ENCODE results near the gene MZF1.

MZF1 gene

DNA sequence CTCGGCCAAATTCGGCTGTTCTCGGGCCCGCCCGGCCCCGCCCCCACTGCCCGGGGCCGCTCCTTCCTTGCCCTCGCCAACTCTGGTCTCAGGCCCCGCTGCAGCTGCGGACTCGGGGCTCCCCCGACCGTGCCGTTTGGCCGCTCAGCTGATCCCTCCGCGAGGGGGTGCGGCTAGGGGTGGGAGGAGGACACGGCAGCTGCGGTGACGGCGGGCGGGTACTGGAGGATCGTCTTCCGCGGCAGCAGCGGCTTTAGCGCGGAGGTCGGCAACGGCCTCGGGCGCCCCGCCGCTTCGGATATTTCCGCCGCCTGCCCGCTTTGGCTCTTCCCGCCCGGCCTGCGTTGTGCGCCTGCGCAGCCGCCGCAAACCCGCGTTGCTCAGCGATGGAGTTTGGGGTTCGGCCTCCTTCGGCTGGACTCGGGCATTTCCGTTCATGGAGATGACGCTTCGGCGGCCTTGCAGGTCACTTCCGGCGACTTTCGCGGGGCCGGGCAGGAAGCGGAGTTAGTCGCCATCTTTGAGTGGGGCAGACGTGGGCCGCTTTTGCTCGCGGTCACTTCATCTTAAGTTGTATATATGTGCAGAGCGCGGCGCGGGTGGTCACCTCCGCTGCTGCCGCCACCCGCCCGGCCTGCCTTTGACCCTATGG, 14.4 kb downstream of the MZF1 start:
- Histone ChIP-seq H3K4me3 (ENCODE audit: low read depth, low read length) (peak overlapping the region; percentile 93), H3K9me3 (ENCODE audit: control insufficient read depth, insufficient read depth, low read length) (no peaks in the 10 kb centered on the region), H3K9ac (ENCODE audit: low read depth, low read length) (peak overlapping the region; percentile 97), H3K36me3 (ENCODE audit: control insufficient read depth, insufficient read depth, low read length) (peaks cover 17% of the 10 kb centered on the region), H3K4me1 (ENCODE audit: control insufficient read depth, insufficient read depth, low read length) (peaks cover 14% of the 10 kb centered on the region), H3K27me3 (ENCODE audit: control insufficient read depth, insufficient read depth, low read length) (peaks cover 32% of the 10 kb centered on the region), H3K27ac (ENCODE audit: low read depth, low read length) (peak overlapping the region; percentile 100)

DNA sequence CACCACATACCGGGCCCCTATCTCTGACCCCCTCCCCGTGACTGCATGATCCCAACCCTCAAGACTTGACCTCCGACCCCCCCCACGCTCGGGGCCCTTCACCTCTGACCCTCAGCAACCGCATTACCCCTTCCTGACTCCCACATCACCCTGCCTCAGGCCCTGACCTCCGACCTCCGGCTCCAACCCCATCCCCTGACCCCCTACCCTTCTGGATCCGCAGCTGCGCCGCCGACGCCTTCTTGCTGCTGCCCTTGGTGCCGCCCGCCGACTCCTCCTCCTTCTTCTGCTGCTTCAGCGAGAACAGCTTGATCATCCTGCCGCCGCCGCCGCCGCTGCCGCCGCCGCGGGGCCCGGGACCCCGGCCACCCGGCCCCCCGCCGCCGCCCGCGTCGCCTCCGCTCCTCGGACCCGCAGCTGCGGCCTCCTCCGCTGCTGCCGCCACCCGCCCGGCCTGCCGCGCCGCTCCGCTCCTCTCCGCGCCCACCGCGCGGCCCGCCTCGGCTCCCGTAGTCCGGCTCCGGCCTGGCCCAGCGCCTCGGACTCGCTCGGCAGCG, 15.0 kb downstream of the MZF1 start, which contains the start of gene UBE2M:
Gene UBE2M, minus strand, starts transcription at position 546 of the 557 bp plus-strand sequence. Its CDS starts 230 bp downstream, at position 316.
- Histone ChIP-seq H3K9me3 (ENCODE audit: control insufficient read depth, insufficient read depth, low read length) (no peaks in the 10 kb centered on the region), H3K27me3 (ENCODE audit: control insufficient read depth, insufficient read depth, low read length) (peaks cover 26% of the 10 kb centered on the region), H3K4me3 (ENCODE audit: low read depth, low read length) (peak within 1 kb of the TSS; percentile 93), H3K36me3 (ENCODE audit: control insufficient read depth, insufficient read depth, low read length) (peaks cover 17% of the 10 kb centered on the region), H3K27ac (ENCODE audit: low read depth, low read length) (peak within 1 kb of the TSS; percentile 100), H3K4me1 (ENCODE audit: control insufficient read depth, insufficient read depth, low read length) (peaks cover 14% of the 10 kb centered on the region), H3K9ac (ENCODE audit: low read depth, low read length) (peak within 1 kb of the TSS; percentile 97)

DNA sequence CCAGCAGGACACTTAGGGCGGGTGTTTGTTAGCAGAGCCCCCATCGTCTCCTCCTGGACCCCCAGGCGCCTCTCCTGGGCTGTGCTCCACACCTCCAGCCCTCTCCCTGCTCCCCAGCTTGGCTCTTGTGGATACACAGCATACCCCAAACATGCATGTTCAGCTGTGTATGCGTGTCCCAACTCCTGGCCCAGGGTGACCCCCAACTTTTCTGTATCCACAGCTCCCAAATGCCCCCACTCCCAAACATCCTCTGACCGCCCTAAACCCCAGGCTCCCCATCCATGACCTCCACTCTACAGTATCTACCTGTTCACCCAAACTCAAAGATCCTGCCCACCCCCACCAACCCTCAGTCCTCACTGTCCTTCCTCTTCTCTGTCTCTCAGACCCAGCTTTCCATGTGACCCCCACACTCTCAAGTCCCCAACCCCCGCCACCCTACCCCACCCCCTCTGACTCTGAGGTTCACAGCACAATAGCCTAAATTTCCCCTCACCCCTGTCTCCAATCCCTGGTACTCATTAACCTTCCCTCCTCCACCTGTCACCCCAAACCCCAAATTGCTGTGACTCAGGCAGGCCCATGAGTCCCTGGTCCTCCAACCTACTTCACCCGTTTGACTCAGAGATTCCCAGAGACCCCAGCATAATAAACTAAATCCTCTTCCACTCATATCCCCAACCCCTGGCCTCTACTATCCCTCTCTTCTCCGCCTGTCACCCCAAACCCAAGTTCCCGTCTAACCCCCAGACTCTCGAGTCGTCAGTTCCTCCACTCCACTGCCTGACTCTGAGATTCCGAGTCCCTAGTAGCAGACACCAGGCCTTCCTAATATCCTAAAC, 15.7 kb downstream of the MZF1 start:
- peak overlapping the region; percentile 73 for H3K9ac ChIP-seq (ENCODE audit: low read depth, low read length)
- peak overlapping the region; percentile 93 for H3K4me3 ChIP-seq (ENCODE audit: low read depth, low read length)
- H3K36me3 ChIP-seq (ENCODE audit: control insufficient read depth, insufficient read depth, low read length), result peaks cover 17% of the 10 kb centered on the region
- H3K9me3 ChIP-seq (ENCODE audit: control insufficient read depth, insufficient read depth, low read length), result no peaks in the 10 kb centered on the region
- H3K4me1 ChIP-seq (ENCODE audit: control insufficient read depth, insufficient read depth, low read length), result peaks cover 14% of the 10 kb centered on the region
- peak overlapping the region; percentile 100 for H3K27ac ChIP-seq (ENCODE audit: low read depth, low read length)
- peaks cover 19% of the 10 kb centered on the region for H3K27me3 ChIP-seq (ENCODE audit: control insufficient read depth, insufficient read depth, low read length)

DNA sequence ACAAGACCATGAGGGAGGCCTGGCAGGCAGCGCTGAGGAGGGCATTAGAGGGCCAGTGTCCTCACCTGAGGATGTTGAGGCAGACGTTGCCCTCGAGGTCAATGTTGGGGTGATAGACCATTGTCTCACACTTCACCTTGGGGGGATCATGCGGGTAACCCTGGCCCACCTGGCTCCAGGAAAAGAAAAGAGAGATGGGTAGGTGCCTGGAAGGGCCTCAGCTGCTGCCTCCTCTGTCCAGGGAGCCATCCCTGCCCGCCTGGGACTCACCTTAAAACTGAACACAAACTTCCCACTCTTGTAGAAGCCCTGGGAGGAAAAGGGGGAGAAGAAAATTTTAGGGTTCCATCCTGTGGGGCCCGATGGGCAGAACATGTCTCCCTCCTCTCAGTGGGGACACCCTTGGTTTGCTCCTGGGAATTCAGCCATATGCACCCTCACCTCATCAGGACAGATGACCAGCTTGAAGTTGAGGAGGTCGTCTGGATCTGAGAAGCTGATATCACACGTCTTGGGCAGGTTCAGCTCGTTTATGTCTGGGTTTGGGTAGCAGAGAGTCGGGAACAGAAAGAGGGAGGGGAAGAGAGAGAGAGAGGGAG, 16.4 kb downstream of the MZF1 start:
- Histone ChIP-seq H3K36me3 (ENCODE audit: control insufficient read depth, insufficient read depth, low read length) (peaks cover 23% of the 10 kb centered on the region), H3K4me1 (ENCODE audit: control insufficient read depth, insufficient read depth, low read length) (peaks cover 8% of the 10 kb centered on the region), H3K4me3 (ENCODE audit: low read depth, low read length) (peak overlapping the region; percentile 93; the same call in 1 of the 2 replicates), H3K27ac (ENCODE audit: low read depth, low read length) (no peak overlapping the region), H3K27me3 (ENCODE audit: control insufficient read depth, insufficient read depth, low read length) (peaks cover 12% of the 10 kb centered on the region), H3K9me3 (ENCODE audit: control insufficient read depth, insufficient read depth, low read length) (no peaks in the 10 kb centered on the region), H3K9ac (ENCODE audit: low read depth, low read length) (no peak overlapping the region)

DNA sequence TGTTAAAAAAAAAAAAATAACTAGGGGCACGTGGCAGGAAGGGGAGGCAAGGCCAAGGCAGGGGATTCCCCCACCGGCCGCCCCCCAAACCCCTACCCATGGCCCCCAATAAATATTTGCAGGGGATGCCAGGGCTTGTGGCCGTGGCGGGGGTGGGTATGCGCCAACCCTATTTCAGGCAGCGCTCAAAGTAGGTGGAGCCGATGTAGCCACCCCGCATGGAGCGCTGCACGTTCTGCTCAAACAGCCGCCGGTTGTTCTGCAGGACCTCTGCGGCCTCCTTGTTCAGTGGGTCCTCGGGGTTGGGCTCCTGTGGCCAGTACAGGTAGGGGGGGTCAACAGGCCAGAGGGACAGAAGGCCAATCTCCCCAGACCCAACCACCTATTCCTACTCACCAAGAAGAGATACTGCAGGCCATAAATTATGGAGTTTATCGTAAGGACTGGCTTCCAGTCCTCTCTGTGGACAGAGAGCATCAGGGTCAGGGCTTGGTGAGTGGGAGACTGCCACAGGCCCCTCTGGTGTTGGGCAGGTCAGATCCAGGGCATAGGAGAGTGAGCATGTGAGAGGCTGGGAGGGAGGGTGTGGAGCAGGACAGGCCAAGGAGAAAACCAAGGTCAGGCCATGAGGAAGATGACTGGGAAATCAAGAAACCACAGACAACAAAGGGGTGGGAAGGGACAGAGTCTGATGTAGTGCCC, 17.1 kb downstream of the MZF1 start:
- Histone ChIP-seq H3K4me1 (ENCODE audit: control insufficient read depth, insufficient read depth, low read length) (peaks cover 8% of the 10 kb centered on the region), H3K27ac (ENCODE audit: low read depth, low read length) (peak overlapping the region; percentile 95), H3K4me3 (ENCODE audit: low read depth, low read length) (no peak overlapping the region), H3K9ac (ENCODE audit: low read depth, low read length) (no peak overlapping the region), H3K36me3 (ENCODE audit: control insufficient read depth, insufficient read depth, low read length) (peaks cover 30% of the 10 kb centered on the region), H3K9me3 (ENCODE audit: control insufficient read depth, insufficient read depth, low read length) (no peaks in the 10 kb centered on the region), H3K27me3 (ENCODE audit: control insufficient read depth, insufficient read depth, low read length) (peaks cover 5% of the 10 kb centered on the region)

DNA sequence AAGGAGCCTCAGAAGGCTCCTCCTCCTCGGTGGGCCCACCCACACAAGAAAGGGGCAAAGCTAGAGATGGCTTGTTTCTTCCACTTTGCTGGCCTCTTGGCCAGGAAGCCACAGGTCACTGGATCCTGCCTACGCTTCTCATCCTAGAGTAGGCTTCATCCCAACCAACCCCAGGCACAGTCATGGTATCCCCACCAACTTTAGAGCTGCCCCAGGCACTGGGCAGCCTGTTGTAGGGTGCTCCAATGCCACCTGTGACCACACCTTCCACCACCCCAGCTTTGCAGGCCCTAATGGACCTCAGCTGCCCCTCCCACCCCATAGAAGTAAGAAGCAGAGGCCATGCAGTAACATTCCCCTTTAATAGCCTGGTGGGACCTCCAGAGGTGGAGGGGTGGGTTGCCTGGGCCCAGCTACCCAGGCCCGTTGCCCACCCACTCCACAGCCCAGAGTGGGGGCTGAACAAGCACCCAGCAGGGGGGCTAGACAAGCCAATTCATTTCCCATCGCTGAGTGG, 17.7 kb downstream of the MZF1 start:
- H3K27ac ChIP-seq (ENCODE audit: low read depth, low read length), result peak overlapping the region; percentile 95
- peaks cover 36% of the 10 kb centered on the region for H3K36me3 ChIP-seq (ENCODE audit: control insufficient read depth, insufficient read depth, low read length)

DNA sequence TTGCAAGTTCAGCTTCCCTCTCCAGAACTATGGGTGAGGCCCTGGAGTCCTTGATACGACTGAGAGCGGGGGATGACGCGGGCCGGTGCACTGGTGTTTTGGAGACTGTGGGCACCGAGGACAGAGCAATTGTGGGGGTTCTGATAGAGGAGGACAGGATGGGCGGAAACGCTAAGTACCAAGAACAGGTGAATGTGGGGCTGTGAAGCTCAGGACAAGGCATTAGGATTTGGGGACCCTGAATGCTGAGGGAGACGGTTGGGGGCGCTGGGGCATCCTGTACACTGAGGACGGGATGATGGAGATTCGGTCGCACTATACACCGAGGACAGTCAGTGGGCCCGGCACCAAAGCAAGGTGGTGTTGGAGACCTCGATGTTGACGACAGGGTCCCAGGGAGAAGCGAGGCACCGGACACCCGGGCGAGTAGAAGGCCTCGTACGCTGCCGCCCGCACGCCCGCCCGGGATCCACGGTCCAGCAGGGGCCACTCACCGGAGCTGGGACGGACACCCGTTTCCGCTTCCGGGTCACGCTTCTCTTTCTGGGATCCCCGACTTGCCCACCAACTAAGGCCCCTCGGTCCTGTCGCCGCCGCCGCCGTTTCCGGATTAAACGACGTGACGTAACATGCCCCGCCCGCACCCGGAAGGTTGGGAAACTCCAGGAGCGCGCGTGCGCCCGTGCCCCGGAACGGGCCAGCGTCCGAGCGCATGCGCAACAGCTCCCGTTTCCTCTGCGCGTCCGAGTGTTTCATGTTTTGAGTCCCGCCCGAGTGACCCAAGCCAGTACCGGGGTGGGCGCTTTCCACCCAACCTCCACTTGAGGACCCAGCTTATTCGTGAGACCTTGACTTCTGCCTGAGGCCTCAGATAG, 18.4 kb downstream of the MZF1 start, which contains the start of gene CHMP2A:
Gene CHMP2A, minus strand, starts transcription at position 612 of the 875 bp plus-strand sequence. CDS start 893 bp downstream, outside the sequence.
- Histone ChIP-seq H3K36me3 (ENCODE audit: control insufficient read depth, insufficient read depth, low read length) (peaks cover 43% of the 10 kb centered on the region), H3K27me3 (ENCODE audit: control insufficient read depth, insufficient read depth, low read length) (no peaks in the 10 kb centered on the region), H3K9ac (ENCODE audit: low read depth, low read length) (peak within 1 kb of the TSS; percentile 85), H3K4me1 (ENCODE audit: control insufficient read depth, insufficient read depth, low read length) (peaks cover 5% of the 10 kb centered on the region), H3K4me3 (ENCODE audit: low read depth, low read length) (peak within 1 kb of the TSS; percentile 76), H3K27ac (ENCODE audit: low read depth, low read length) (peak within 1 kb of the TSS; percentile 95), H3K9me3 (ENCODE audit: control insufficient read depth, insufficient read depth, low read length) (no peaks in the 10 kb centered on the region)

More for the DNA sequence above, 17.7 kb downstream of the MZF1 start:
- no peaks in the 10 kb centered on the region for H3K27me3 ChIP-seq (ENCODE audit: control insufficient read depth, insufficient read depth, low read length)
- peak overlapping the region; percentile 43 for H3K4me3 ChIP-seq (ENCODE audit: low read depth, low read length)
- H3K4me1 ChIP-seq (ENCODE audit: control insufficient read depth, insufficient read depth, low read length), result peaks cover 8% of the 10 kb centered on the region
- H3K9me3 ChIP-seq (ENCODE audit: control insufficient read depth, insufficient read depth, low read length), result no peaks in the 10 kb centered on the region
- H3K9ac ChIP-seq (ENCODE audit: low read depth, low read length), result peak overlapping the region; percentile 3; the same call in 1 of the 2 replicates

DNA sequence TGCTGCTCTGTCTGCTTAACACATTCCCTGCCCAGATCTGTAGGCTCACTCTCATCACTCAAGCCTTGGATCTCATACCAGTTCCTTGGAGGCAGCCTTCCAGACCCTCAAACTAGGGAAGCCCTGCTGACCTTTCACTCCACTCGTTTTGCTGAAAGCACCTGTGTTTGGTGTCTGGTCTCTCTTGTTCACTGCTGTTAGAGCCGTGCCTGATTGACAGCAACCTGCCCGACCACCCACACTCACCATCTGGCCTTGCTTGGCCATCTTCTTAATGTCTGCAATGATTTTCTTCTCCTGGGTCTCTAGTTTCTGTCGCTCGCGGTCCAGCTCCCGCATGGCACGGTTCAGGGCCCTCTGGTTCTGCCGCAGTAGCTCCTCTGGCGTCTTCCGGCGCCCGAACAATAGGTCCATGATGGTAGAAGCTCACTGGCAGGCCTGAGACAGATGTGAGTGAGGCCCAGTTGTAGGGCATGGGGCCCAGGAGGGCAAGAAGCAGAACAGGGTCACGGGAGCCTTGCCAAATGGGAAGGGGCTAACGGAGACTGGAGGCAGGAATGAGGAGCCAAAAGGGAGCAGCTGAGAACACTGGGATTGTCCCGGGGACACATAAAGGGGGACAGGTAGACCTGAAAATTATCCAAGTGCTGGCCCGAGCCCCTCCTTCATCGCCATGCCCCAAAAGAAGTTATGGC, 19.2 kb downstream of the MZF1 start:
- peak overlapping the region; percentile 85 for H3K9ac ChIP-seq (ENCODE audit: low read depth, low read length)
- H3K9me3 ChIP-seq (ENCODE audit: control insufficient read depth, insufficient read depth, low read length), result no peaks in the 10 kb centered on the region
- H3K36me3 ChIP-seq (ENCODE audit: control insufficient read depth, insufficient read depth, low read length), result peaks cover 51% of the 10 kb centered on the region
- peak overlapping the region; percentile 95 for H3K27ac ChIP-seq (ENCODE audit: low read depth, low read length)
- H3K4me1 ChIP-seq (ENCODE audit: control insufficient read depth, insufficient read depth, low read length), result peaks cover 3% of the 10 kb centered on the region
- peak overlapping the region; percentile 76 for H3K4me3 ChIP-seq (ENCODE audit: low read depth, low read length)
- no peaks in the 10 kb centered on the region for H3K27me3 ChIP-seq (ENCODE audit: control insufficient read depth, insufficient read depth, low read length)

DNA sequence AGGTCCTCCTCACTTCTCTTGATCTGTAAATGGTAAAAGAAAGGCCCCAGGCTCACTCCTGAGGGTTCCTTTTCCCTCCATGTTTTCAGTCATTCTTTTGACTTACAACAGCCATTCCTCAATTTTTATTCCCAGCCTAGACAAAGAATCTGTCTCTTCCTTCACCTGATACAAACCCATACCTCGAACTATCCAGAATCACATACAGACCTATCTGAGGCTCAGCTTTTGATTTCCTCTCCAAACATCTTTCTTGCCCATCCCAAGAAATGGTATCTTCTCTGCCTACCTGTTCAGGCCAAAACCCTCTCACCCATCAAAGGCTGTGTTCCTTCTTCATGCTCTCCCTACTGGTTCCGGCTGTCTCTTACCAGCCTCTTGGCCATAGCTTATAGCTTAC, 20.5 kb downstream of the MZF1 start:
- Histone ChIP-seq H3K4me1 (ENCODE audit: control insufficient read depth, insufficient read depth, low read length) (peaks cover 3% of the 10 kb centered on the region), H3K9ac (ENCODE audit: low read depth, low read length) (no peak overlapping the region), H3K9me3 (ENCODE audit: control insufficient read depth, insufficient read depth, low read length) (no peaks in the 10 kb centered on the region), H3K27ac (ENCODE audit: low read depth, low read length) (no peak overlapping the region), H3K36me3 (ENCODE audit: control insufficient read depth, insufficient read depth, low read length) (peaks cover 64% of the 10 kb centered on the region), H3K4me3 (ENCODE audit: low read depth, low read length) (no peak overlapping the region), H3K27me3 (ENCODE audit: control insufficient read depth, insufficient read depth, low read length) (no peaks in the 10 kb centered on the region)
